Lower leg skin (tissue), 3 donors: ENCODE data around the gene EID3.

Experiments used
- CTCF ChIP-seq, 3 donors: fragments of 450-650 bp; IDR thresholded peaks; one replicate each; pipeline ENCODE4 v1.5.1; 2016; ENCODE audit warnings: antibody characterized with exemption in 3 of 3, mild to moderate bottlenecking in 3 of 3, moderate library complexity in 2 of 3
- POLR2A ChIP-seq, 2 donors: fragments of 450-650 bp; IDR thresholded peaks; one replicate each; pipeline ENCODE4 v1.6.1; 2016 to 2017; ENCODE audit warnings: antibody characterized with exemption in 2 of 2, mild to moderate bottlenecking in 1 of 2, moderate library complexity in 1 of 2

GRCh38 chr12:104337030-104337558 is 33.6 kb downstream of the EID3 start:
- no peak for TF ChIP-seq POLR2A (IDR thresholded peaks at IDR 0.05)
- TF ChIP-seq CTCF (IDR thresholded peaks at IDR 0.05), result no peak
